Caco-2 (cell line): ENCODE measurements around the gene CERS3. TPM values are rescaled to one million over a fixed set of nuclear protein-coding genes. Genes with fewer than 3 reads are reported as not detected.
"Not testable (repeated sequence)": the region's sequence is repeated elsewhere in the genome, so short reads cannot be mapped to it uniquely, and the experiment has no call there.

Source experiments
- BruUV-seq: library from RNA; stranded (reverse); fragments of 400-500 nt; replicated peaks from 2 replicates; lab custom pipeline; 2021; lab: Mats Ljungman, UMichigan
- CTCF ChIA-PET: fragments of 300-600 bp; sonication (Branson Sonifier 250); formaldehyde crosslinking; loops from one replicate; lab custom pipeline; 2022; ENCODE audit warnings: antibody characterized with exemption; lab: Charles Lee
- POLR2A ChIA-PET: fragments of 300-600 bp; sonication (Branson Sonifier 250); formaldehyde crosslinking; loops from one replicate; lab custom pipeline; 2022; ENCODE audit warnings: antibody characterized with exemption; lab: Charles Lee
- DNase-seq, 2 experiments: peaks; one replicate each; pipeline versions ENCODE4 v3.0.0 to v3.0.0-alpha.2; 2020 to 2022
- H3K27me3 ChIP-seq: replicated peaks from 2 replicates; pipeline ENCODE4 v1.6.0; 2011; ENCODE audit warnings: low read length; ENCODE audit not compliant: control insufficient read depth, insufficient read depth
- H3K36me3 ChIP-seq: 2 replicates; pipeline ENCODE4 v1.5.1; 2011; ENCODE audit warnings: low read length; ENCODE audit not compliant: control insufficient read depth, insufficient read depth
- H3K4me1 ChIP-seq: fragments of 250-450 bp; sonication (Bioruptor Pico); 2 replicates; pipeline ENCODE4 v1.5.1; 2020; ENCODE audit warnings: mild to moderate bottlenecking
- H3K4me3 ChIP-seq: 2 replicates; pipeline ENCODE4 v1.5.1; 2011; ENCODE audit warnings: low read depth, mild to moderate bottlenecking, control low read depth, low read length
- H3K9me3 ChIP-seq: fragments of 250-450 bp; sonication (Bioruptor Pico); 2 replicates; pipeline ENCODE4 v1.5.1; 2020; ENCODE audit warnings: mild to moderate bottlenecking, moderate library complexity
- H3K27ac Mint-ChIP-seq: one replicate; pipeline ENCODE4 v1.8.0; 2022; ENCODE audit warnings: mixed read lengths; ENCODE audit not compliant: unreplicated experiment
- H3K27me3 Mint-ChIP-seq: one replicate; pipeline ENCODE4 v1.8.0; 2022; ENCODE audit warnings: mixed read lengths; ENCODE audit not compliant: insufficient read depth, unreplicated experiment
- H3K36me3 Mint-ChIP-seq: one replicate; pipeline ENCODE4 v1.8.0; 2022; ENCODE audit warnings: mild to moderate bottlenecking, mixed read lengths; ENCODE audit not compliant: insufficient read depth, unreplicated experiment
- H3K4me1 Mint-ChIP-seq: one replicate; pipeline ENCODE4 v1.8.0; 2022; ENCODE audit warnings: low read depth, mixed read lengths; ENCODE audit not compliant: unreplicated experiment
- H3K4me3 Mint-ChIP-seq: one replicate; pipeline ENCODE4 v1.8.0; 2022; ENCODE audit warnings: mild to moderate bottlenecking, moderate library complexity, mixed read lengths; ENCODE audit not compliant: unreplicated experiment
- H3K9me3 Mint-ChIP-seq: one replicate; pipeline ENCODE4 v1.8.0; 2022; ENCODE audit warnings: mixed read lengths; ENCODE audit not compliant: unreplicated experiment
- CTCF ChIP-seq, 2 experiments: fragments of 200-600 bp in 1 of 2; IDR thresholded peaks; 1 replicate in 1 of 2; 2 replicates in 1 of 2; pipeline versions ENCODE4 v1.5.1 to v1.8.0; 2011 to 2022; ENCODE audit warnings: antibody characterized with exemption in 1 of 2, control low read depth in 1 of 2, inconsistent platforms in 1 of 2, low read depth in 1 of 2, low read length in 1 of 2, mild to moderate bottlenecking in 1 of 2, moderate library complexity in 1 of 2; ENCODE audit not compliant: insufficient read depth in 1 of 2, severe bottlenecking in 1 of 2, unreplicated experiment in 1 of 2
- intact Hi-C: fragments of 100-400 bp; cut with micrococcal nuclease; formaldehyde crosslinking; loops from one replicate; pipeline ENCODE4 v1.10.0; 2022; ENCODE audit not compliant: unreplicated experiment
- total RNA-seq: library from RNA; stranded (reverse); gene quantifications from 2 replicates; pipeline ENCODE4 v1.2.3, GENCODE V29; 2022

Gene CERS3
- total RNA-seq, 1 experiment from 2014 or later: not detected

DNA sequence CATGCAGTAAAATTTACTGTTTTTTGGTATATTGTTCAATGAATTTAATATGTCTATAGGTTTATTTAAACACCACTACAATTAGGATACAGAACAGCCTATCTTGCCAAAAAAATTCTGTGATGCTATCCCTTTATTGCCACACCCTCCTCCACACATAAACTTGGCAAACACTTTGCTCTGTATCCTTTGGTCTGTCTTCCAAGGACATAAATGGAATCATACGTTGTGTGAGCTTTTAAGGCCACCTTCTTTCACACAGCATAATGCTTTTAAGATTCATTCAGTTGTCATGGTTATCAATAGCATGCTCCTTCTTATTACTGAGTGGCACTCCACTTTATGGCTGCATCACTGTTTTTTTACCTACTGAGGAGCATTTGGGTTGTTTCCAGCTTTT lies 71.5 kb downstream of the CERS3 start:
- TF ChIP-seq CTCF (IDR thresholded peaks at IDR 0.05; ENCODE audit: insufficient read depth in 1 of 2, low read depth in 1 of 2, low read length in 1 of 2, severe bottlenecking in 1 of 2, unreplicated experiment in 1 of 2): no peak

DNA sequence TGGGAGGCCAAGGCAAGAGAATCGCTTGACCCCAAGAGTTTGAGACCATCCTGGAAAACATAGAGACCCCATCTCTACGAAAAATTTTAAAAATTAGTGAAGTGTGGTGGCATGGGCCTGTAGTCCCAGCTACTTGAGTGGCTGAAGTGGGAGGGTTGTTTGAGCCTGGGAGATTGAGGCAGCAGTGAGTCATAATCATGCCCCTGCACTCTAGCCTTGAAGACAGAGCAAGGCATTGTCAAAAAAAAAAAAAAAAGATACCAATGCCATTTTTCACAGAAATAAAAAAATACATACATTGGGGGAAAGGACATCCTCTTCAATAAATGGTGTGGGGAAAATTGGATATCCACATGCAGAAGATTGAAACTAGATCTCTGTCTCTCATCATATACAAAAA lies 74.6 kb downstream of the CERS3 start:
- intact Hi-C loops: no loop called here
- Histone ChIP-seq H3K36me3 (no peaks in the 10 kb centered on the region), H3K27me3 (no peaks in the 10 kb centered on the region), H3K9me3 (no peaks in the 10 kb centered on the region), H3K4me1 (no peaks in the 10 kb centered on the region), H3K4me3 (no peak overlapping the region)
- peaks cover 10% of the 10 kb centered on the region for H3K9me3 Mint-ChIP-seq
- TF ChIP-seq CTCF (IDR thresholded peaks at IDR 0.05; ENCODE audit: insufficient read depth in 1 of 2, low read depth in 1 of 2, low read length in 1 of 2, severe bottlenecking in 1 of 2, unreplicated experiment in 1 of 2): no peak
- peaks cover 5% of the 10 kb centered on the region for H3K27me3 Mint-ChIP-seq
- H3K36me3 Mint-ChIP-seq: no peaks in the 10 kb centered on the region
- H3K4me1 Mint-ChIP-seq: no peaks in the 10 kb centered on the region
- CTCF ChIA-PET: no interaction called here
- H3K4me3 Mint-ChIP-seq: no peak overlapping the region
- no peak for DNase-seq
- POLR2A ChIA-PET: no interaction called here
- no peak overlapping the region for H3K27ac Mint-ChIP-seq
- no TSS peak for BruUV-seq

More for the DNA sequence above, 71.5 kb downstream of the CERS3 start:
- H3K4me3 Mint-ChIP-seq: no peak overlapping the region
- Histone ChIP-seq H3K4me3 (no peak overlapping the region), H3K4me1 (no peaks in the 10 kb centered on the region), H3K27me3 (no peaks in the 10 kb centered on the region), H3K9me3 (no peaks in the 10 kb centered on the region), H3K36me3 (no peaks in the 10 kb centered on the region)
- H3K27me3 Mint-ChIP-seq: peaks cover 3% of the 10 kb centered on the region
- intact Hi-C loops: no loop called here
- POLR2A ChIA-PET: no interaction called here
- no peak overlapping the region for H3K27ac Mint-ChIP-seq
- no TSS peak for BruUV-seq
- no peak for DNase-seq
- no peaks in the 10 kb centered on the region for H3K9me3 Mint-ChIP-seq
- no peaks in the 10 kb centered on the region for H3K4me1 Mint-ChIP-seq
- CTCF ChIA-PET: no interaction called here
- no peaks in the 10 kb centered on the region for H3K36me3 Mint-ChIP-seq

GRCh38 chr15:100448481-100448880 lies 80.3 kb downstream of the CERS3 start:
- DNase-seq: no peak
- ChIA-PET CTCF (no interaction called here), POLR2A (no interaction called here)
- no peak overlapping the region for H3K4me3 Mint-ChIP-seq
- H3K27me3 Mint-ChIP-seq: peaks cover 5% of the 10 kb centered on the region
- H3K27ac Mint-ChIP-seq: no peak overlapping the region
- TF ChIP-seq CTCF (IDR thresholded peaks at IDR 0.05; ENCODE audit: insufficient read depth in 1 of 2, low read depth in 1 of 2, low read length in 1 of 2, severe bottlenecking in 1 of 2, unreplicated experiment in 1 of 2): no peak
- no TSS peak for BruUV-seq
- H3K36me3 Mint-ChIP-seq: no peaks in the 10 kb centered on the region
- Histone ChIP-seq H3K4me3 (no peak overlapping the region), H3K9me3 (no peaks in the 10 kb centered on the region), H3K36me3 (no peaks in the 10 kb centered on the region), H3K4me1 (no peaks in the 10 kb centered on the region), H3K27me3 (no peaks in the 10 kb centered on the region)
- H3K4me1 Mint-ChIP-seq: no peaks in the 10 kb centered on the region
- intact Hi-C loops: no loop called here
- H3K9me3 Mint-ChIP-seq: peaks cover 10% of the 10 kb centered on the region

DNA sequence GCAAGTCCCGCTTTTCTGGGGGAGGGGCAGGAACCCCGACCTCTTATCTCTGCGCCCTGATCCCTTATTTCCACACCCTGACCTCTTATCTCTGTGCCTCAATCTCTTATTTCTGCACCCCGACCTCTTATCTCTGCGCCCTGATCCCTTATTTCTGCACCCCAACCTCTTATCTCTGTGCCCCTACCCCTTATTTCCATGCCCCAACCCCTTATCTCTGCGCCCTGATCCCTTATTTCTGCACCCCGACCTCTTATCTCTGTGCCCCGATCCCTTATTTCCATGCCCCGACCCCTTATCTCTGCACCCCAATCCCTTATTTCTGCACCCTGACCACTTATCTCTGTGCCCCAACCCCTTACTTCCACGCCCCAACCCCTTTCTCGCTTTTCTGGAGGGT lies 87.7 kb downstream of the CERS3 start:
- H3K9me3 ChIP-seq, H3K36me3 Mint-ChIP-seq, POLR2A ChIA-PET, BruUV-seq, intact Hi-C loops, H3K4me1 ChIP-seq, H3K27me3 ChIP-seq, H3K4me1 Mint-ChIP-seq, H3K36me3 ChIP-seq, H3K4me3 ChIP-seq, H3K4me3 Mint-ChIP-seq, DNase-seq, H3K27me3 Mint-ChIP-seq, CTCF ChIA-PET, H3K27ac Mint-ChIP-seq, H3K9me3 Mint-ChIP-seq: not testable (repeated sequence)
